ENCODE data around the gene FRAS1.

- TF ChIP-seq CTCF (IDR thresholded peaks at IDR 0.05) (no peak), POLR2A (IDR thresholded peaks at IDR 0.05) (no peak)
Observed at GRCh38 chr4:78336093-78336943, 279.2 kb downstream of the FRAS1 start.
